K562 (cell line): ENCODE data around the gene TUT4. TPM values are rescaled to one million over a fixed set of nuclear protein-coding genes. Genes with fewer than 3 reads are reported as not detected.

ENCODE experiments used
- FOXJ2 ChIP-seq: fragments of 200-800 bp; sonication (Bioruptor generic); IDR thresholded peaks from 2 replicates; pipeline ENCODE4 v1.6.1; 2016; ENCODE audit warnings: missing genetic modification characterization, missing compliant biosample characterization
- GABPB2 ChIP-seq: fragments of 250-450 bp; sonication (Bioruptor Pico); conservative IDR thresholded peaks from 2 replicates; pipeline ENCODE4 v1.5.1; 2021; ENCODE audit warnings: mild to moderate bottlenecking
- HDAC2 ChIP-seq: fragments of 450-650 bp; IDR thresholded peaks from 2 replicates; pipeline ENCODE4 v1.6.1; 2016; ENCODE audit warnings: mild to moderate bottlenecking
- HEY1 ChIP-seq: fragments of 250-450 bp; sonication (Bioruptor Pico); IDR thresholded peaks from 2 replicates; pipeline ENCODE4 v1.5.0; 2020; ENCODE audit warnings: mild to moderate bottlenecking, moderate library complexity, borderline replicate concordance
- HMG20B ChIP-seq: fragments of 250-450 bp; sonication (Bioruptor Pico); IDR thresholded peaks from 2 replicates; pipeline ENCODE4 v1.5.0; 2021; ENCODE audit warnings: mild to moderate bottlenecking
- HMGN3 ChIP-seq: IDR thresholded peaks from 2 replicates; pipeline ENCODE4 v1.6.1; 2011; ENCODE audit warnings: borderline replicate concordance, low read depth, mild to moderate bottlenecking, mixed read lengths, low read length; ENCODE audit not compliant: insufficient read length; ENCODE audit errors: extremely low read depth
- ILF3 ChIP-seq: fragments of 450-650 bp; IDR thresholded peaks from 2 replicates; pipeline ENCODE4 v1.6.1; 2018; ENCODE audit warnings: antibody characterized with exemption, mild to moderate bottlenecking, moderate library complexity, borderline replicate concordance
- NCOA4 ChIP-seq: fragments of 450-650 bp; IDR thresholded peaks from 2 replicates; pipeline ENCODE4 v1.6.1; 2018; ENCODE audit warnings: mild to moderate bottlenecking; ENCODE audit not compliant: partially characterized antibody
- NCOR1 ChIP-seq: fragments of 450-650 bp; IDR thresholded peaks from 2 replicates; pipeline ENCODE4 v1.6.1; 2016; ENCODE audit warnings: mild to moderate bottlenecking, moderate library complexity
- ZNF445 ChIP-seq: fragments of 250-450 bp; sonication (Bioruptor Pico); IDR thresholded peaks from 2 replicates; pipeline ENCODE4 v1.4.0; 2020; ENCODE audit warnings: low read depth, mild to moderate bottlenecking, moderate library complexity
- ZNF589 ChIP-seq: fragments of 200-800 bp; sonication (Bioruptor generic); IDR thresholded peaks from 2 replicates; pipeline ENCODE4 v1.6.1; 2016; ENCODE audit warnings: low read depth, missing genetic modification characterization, missing compliant biosample characterization
- polyA plus RNA-seq, 8 experiments: library from polyadenylated mRNA; depleted of rRNA in 4 of 8; stranded (reverse) in 5 of 8; unstranded in 3 of 8; fragments of >200 nt; fragmentation: Nextera tagmentation in 2 of 8; fragmentation: Illumina TruSeq in 1 of 8; extraction: Ambion mirVana in 2 of 8; extraction: Trizol in 1 of 8; gene quantifications; 2 replicates each; pipeline versions ENCODE4 v1.2.1 to v1.2.3, GENCODE V29; 2011 to 2014; ENCODE audit warnings: inconsistent platforms in 1 of 8, missing spikeins in 1 of 8
- total RNA-seq, 7 experiments: library from RNA; depleted of rRNA in 6 of 7; stranded (reverse); fragments of >200 nt in 6 of 7; fragmentation: Illumina TruSeq in 2 of 7; extraction: Trizol in 2 of 7; gene quantifications; 2 replicates each; pipeline versions ENCODE4 v1.2.1 to v1.2.3, GENCODE V29; 2011 to 2021; ENCODE audit warnings: low replicate concordance in 1 of 7
- TF ChIP-seq, protein P1 (sequence below): fragments of 250-450 bp; sonication (Bioruptor Pico); IDR thresholded peaks from 2 replicates; pipeline ENCODE4 v1.4.0; 2020; ENCODE audit warnings: mild to moderate bottlenecking, moderate library complexity, borderline replicate concordance
- TF ChIP-seq, protein P2 (sequence below): fragments of 450-650 bp; IDR thresholded peaks from 2 replicates; pipeline ENCODE4 v1.6.1; 2017; ENCODE audit warnings: antibody characterized with exemption, mild to moderate bottlenecking
- TF ChIP-seq, protein P3 (sequence below): sonication (generic); formaldehyde crosslinking; IDR thresholded peaks from 2 replicates; pipeline ENCODE4 v1.8.0; 2022; ENCODE audit warnings: mild to moderate bottlenecking, missing genetic modification reagents
- TF ChIP-seq, protein P4 (sequence below): sonication (generic); formaldehyde crosslinking; IDR thresholded peaks from 2 replicates; pipeline ENCODE4 v1.4.0; 2020; ENCODE audit warnings: mild to moderate bottlenecking, missing genetic modification reagents
- TF ChIP-seq, protein P5 (sequence below): IDR thresholded peaks from 2 replicates; pipeline ENCODE4 v1.6.1; 2011; ENCODE audit not compliant: insufficient read length; ENCODE audit errors: extremely low read depth

The TUT4 gene
- total and polyA plus RNA-seq, 9 of the 15 experiments (the other 6 are each of a cell fraction or from before 2014, with no cell fraction given), result 15.8 to 53.5 (median 36.7) TPM

DNA sequence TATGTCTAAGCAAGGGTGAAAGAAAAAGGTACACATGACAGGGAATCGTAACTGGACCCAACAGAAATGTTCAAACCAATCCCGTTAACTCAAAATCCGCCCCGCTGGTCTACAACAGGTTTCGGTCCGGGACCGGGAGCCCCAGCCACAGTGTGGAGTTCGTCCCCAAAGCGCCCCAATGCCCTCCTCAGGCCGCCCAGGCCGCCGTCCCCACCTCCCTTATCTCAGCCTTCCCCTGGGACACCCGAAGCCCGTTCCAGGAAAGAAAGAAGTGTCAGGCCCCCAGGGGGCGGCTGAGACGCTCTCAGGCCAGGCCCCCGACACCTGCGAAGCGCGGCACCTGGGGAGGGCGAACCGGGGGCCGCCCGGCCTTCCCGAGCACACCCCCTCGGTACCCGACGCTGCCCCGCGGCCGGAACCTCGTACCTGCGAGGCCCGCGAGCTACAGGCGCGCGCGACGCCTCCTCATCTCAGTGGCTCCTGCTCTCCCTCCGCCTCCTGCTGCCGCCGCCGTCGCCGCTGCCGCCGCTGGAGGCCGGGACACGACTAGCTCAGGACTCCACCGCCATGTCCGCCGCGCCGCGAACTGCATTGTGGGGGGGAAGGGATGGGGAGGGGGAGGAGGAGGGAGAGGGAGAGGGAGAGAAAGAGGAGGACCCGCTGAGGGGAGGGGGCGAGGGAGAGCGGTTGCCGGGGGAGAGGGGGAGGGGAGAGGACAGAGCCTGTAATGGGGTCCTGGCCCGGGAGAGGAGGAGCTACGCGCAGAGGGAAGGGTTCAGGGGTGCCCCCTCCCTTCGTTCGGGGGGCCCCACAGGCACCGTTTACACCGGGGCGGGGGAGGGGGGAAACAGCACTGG, at the start of gene TUT4 (continued):
- TF ChIP-seq, protein P1, sequence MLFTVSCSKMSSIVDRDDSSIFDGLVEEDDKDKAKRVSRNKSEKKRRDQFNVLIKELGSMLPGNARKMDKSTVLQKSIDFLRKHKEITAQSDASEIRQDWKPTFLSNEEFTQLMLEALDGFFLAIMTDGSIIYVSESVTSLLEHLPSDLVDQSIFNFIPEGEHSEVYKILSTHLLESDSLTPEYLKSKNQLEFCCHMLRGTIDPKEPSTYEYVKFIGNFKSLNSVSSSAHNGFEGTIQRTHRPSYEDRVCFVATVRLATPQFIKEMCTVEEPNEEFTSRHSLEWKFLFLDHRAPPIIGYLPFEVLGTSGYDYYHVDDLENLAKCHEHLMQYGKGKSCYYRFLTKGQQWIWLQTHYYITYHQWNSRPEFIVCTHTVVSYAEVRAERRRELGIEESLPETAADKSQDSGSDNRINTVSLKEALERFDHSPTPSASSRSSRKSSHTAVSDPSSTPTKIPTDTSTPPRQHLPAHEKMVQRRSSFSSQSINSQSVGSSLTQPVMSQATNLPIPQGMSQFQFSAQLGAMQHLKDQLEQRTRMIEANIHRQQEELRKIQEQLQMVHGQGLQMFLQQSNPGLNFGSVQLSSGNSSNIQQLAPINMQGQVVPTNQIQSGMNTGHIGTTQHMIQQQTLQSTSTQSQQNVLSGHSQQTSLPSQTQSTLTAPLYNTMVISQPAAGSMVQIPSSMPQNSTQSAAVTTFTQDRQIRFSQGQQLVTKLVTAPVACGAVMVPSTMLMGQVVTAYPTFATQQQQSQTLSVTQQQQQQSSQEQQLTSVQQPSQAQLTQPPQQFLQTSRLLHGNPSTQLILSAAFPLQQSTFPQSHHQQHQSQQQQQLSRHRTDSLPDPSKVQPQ (CRISPR knock-in tag), result no peak
- TF ChIP-seq NCOR1, result peak; percentile 41; the same call in 1 of the 2 replicates
- no peak for TF ChIP-seq GABPB2
- TF ChIP-seq, protein P2, sequence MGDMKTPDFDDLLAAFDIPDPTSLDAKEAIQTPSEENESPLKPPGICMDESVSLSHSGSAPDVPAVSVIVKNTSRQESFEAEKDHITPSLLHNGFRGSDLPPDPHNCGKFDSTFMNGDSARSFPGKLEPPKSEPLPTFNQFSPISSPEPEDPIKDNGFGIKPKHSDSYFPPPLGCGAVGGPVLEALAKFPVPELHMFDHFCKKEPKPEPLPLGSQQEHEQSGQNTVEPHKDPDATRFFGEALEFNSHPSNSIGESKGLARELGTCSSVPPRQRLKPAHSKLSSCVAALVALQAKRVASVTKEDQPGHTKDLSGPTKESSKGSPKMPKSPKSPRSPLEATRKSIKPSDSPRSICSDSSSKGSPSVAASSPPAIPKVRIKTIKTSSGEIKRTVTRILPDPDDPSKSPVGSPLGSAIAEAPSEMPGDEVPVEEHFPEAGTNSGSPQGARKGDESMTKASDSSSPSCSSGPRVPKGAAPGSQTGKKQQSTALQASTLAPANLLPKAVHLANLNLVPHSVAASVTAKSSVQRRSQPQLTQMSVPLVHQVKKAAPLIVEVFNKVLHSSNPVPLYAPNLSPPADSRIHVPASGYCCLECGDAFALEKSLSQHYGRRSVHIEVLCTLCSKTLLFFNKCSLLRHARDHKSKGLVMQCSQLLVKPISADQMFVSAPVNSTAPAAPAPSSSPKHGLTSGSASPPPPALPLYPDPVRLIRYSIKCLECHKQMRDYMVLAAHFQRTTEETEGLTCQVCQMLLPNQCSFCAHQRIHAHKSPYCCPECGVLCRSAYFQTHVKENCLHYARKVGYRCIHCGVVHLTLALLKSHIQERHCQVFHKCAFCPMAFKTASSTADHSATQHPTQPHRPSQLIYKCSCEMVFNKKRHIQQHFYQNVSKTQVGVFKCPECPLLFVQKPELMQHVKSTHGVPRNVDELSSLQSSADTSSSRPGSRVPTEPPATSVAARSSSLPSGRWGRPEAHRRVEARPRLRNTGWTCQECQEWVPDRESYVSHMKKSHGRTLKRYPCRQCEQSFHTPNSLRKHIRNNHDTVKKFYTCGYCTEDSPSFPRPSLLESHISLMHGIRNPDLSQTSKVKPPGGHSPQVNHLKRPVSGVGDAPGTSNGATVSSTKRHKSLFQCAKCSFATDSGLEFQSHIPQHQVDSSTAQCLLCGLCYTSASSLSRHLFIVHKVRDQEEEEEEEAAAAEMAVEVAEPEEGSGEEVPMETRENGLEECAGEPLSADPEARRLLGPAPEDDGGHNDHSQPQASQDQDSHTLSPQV, result peak; percentile 78
- TF ChIP-seq HMG20B, result no peak
- TF ChIP-seq, protein P3, sequence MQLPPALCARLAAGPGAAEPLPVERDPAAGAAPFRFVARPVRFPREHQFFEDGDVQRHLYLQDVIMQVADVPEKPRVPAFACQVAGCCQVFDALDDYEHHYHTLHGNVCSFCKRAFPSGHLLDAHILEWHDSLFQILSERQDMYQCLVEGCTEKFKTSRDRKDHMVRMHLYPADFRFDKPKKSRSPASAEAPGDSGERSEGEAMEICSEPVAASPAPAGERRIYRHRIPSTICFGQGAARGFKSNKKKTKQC (CRISPR knock-in tag), result peak; percentile 80
- no peak for TF ChIP-seq ZNF589 (CRISPR knock-in tag)
- peak; percentile 53; the same call in 1 of the 2 replicates for TF ChIP-seq ILF3
- no peak for TF ChIP-seq HEY1 (CRISPR knock-in tag)
- no peak for TF ChIP-seq HDAC2
- no peak for TF ChIP-seq FOXJ2 (tag)
- peak; percentile 70 for TF ChIP-seq HMGN3
- TF ChIP-seq, protein P4, sequence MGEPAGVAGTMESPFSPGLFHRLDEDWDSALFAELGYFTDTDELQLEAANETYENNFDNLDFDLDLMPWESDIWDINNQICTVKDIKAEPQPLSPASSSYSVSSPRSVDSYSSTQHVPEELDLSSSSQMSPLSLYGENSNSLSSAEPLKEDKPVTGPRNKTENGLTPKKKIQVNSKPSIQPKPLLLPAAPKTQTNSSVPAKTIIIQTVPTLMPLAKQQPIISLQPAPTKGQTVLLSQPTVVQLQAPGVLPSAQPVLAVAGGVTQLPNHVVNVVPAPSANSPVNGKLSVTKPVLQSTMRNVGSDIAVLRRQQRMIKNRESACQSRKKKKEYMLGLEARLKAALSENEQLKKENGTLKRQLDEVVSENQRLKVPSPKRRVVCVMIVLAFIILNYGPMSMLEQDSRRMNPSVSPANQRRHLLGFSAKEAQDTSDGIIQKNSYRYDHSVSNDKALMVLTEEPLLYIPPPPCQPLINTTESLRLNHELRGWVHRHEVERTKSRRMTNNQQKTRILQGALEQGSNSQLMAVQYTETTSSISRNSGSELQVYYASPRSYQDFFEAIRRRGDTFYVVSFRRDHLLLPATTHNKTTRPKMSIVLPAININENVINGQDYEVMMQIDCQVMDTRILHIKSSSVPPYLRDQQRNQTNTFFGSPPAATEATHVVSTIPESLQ (CRISPR knock-in tag), result peak; percentile 70; the same call in 1 of the 2 replicates
- no peak for TF ChIP-seq NCOA4
- TF ChIP-seq, protein P5, sequence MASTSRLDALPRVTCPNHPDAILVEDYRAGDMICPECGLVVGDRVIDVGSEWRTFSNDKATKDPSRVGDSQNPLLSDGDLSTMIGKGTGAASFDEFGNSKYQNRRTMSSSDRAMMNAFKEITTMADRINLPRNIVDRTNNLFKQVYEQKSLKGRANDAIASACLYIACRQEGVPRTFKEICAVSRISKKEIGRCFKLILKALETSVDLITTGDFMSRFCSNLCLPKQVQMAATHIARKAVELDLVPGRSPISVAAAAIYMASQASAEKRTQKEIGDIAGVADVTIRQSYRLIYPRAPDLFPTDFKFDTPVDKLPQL, result no peak
- no peak for TF ChIP-seq ZNF445 (CRISPR knock-in tag)
